BLaER1 treated with 17β-estradiol and CSF1 and Interleukin-3, amounts not matched to agents 10 nM and 100 nM (cell line): ENCODE data around the gene METTL5.

Experiments
- H3K27ac ChIP-seq, 11 experiments: shearing (Covaris generic); formaldehyde crosslinking; 2 replicates each; pipeline ENCODE4 v1.8.1; 2022
- H3K27me3 ChIP-seq, 11 experiments: shearing (Covaris generic); formaldehyde crosslinking; 2 replicates each; pipeline ENCODE4 v1.8.1; 2022
- H3K36me3 ChIP-seq, 11 experiments: shearing (Covaris generic); formaldehyde crosslinking; 2 replicates each; pipeline ENCODE4 v1.8.1; 2022
- H3K4me1 ChIP-seq, 10 experiments: shearing (Covaris generic); formaldehyde crosslinking; 2 replicates each; pipeline ENCODE4 v1.8.1; 2022
- H3K4me2 ChIP-seq, 11 experiments: shearing (Covaris generic); formaldehyde crosslinking; 2 replicates each; pipeline ENCODE4 v1.8.1; 2022
- H3K4me3 ChIP-seq, 10 experiments: shearing (Covaris generic); formaldehyde crosslinking; 2 replicates each; pipeline ENCODE4 v1.8.1; 2022
- H3K9ac ChIP-seq, 11 experiments: shearing (Covaris generic); formaldehyde crosslinking; 2 replicates each; pipeline ENCODE4 v1.8.1; 2022
- H3K9me3 ChIP-seq, 11 experiments: shearing (Covaris generic); formaldehyde crosslinking; replicated peaks in 1 of 11; 2 replicates each; pipeline ENCODE4 v1.8.1; 2022
- H4K20me1 ChIP-seq, 11 experiments: shearing (Covaris generic); formaldehyde crosslinking; 2 replicates each; pipeline ENCODE4 v1.8.1; 2022
- Cebpa-rat ChIP-seq, 11 experiments: shearing (Covaris generic); IDR thresholded peaks; 2 replicates each; pipeline ENCODE4 v1.8.1; 2022

The METTL5 gene

DNA sequence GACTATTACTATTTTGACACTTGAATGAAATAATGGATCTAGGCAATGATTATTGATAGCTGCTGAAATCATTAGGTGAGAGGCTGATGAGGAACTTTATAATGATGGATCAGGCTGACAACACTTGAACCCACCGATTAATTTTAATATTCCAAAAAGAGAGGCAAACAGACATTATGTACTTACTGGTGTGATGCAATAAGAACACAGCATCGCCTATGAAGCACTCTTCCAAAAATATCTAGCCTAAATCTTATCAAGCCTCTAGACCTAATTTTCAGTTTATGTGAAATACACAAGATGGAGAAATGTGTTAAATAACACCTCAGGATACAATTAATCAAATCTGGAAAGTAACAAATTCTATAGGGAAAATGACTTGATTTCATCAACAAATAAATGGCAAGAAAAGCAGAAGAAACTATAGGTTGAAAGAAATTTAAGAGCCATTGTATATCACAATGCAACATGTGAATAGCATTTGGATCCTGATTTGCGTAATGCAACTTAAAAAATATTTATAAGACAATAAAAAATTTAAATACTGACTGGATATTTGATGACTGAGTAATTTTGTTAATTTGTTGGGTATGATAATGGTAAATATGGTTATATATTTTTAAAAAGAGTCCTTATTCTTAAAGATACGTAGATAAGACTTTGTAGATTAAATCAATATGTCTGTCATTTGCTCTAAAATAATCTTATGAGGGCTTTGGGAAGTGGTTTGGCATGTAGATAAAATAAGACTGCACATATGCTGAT lies 43.3 kb downstream of the METTL5 start:
- TF ChIP-seq Cebpa-rat (IDR thresholded peaks at IDR 0.05) = no peak
- H3K4me2 ChIP-seq = no peak overlapping the region
- no peak overlapping the region for H3K9ac ChIP-seq
- H3K4me3 ChIP-seq = no peak overlapping the region
- peaks cover 0 to 10% (median 0%) of the 10 kb centered on the region in 10 experiments; a peak in 4 of 20 replicates for H3K4me1 ChIP-seq
- H3K9me3 ChIP-seq = no peaks in the 10 kb centered on the region
- no peaks in the 10 kb centered on the region for H4K20me1 ChIP-seq
- H3K27me3 ChIP-seq = no peaks in the 10 kb centered on the region
- no peaks in the 10 kb centered on the region for H3K36me3 ChIP-seq
- H3K27ac ChIP-seq = no peak overlapping the region

DNA sequence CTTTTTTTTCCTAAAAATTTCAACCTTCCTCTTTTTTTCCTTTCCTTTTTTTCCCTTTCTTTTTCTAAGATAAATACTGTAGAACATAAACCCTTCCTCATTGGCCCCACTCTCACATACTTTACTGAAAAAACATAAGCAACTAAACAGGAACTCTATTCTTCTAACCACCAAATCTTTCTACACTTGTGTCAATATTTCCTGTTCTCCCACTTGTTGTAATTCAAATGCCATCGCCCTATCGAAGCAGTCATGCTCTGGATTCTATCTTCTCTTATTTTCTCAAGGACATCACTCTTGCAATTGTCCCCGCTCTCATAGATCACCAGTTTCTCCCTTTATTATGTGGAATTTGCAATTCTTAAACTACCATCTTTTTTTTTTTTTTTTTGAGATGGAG lies 46.3 kb downstream of the METTL5 start:
- H3K9ac ChIP-seq = no peak overlapping the region
- H3K4me1 ChIP-seq = peaks cover 0 to 10% (median 0%) of the 10 kb centered on the region in 10 experiments; a peak in 4 of 20 replicates
- TF ChIP-seq Cebpa-rat (IDR thresholded peaks at IDR 0.05) = no peak
- no peak overlapping the region for H3K4me3 ChIP-seq
- no peak overlapping the region for H3K27ac ChIP-seq
- no peaks in the 10 kb centered on the region for H3K27me3 ChIP-seq
- no peaks in the 10 kb centered on the region for H3K36me3 ChIP-seq
- no peaks in the 10 kb centered on the region for H4K20me1 ChIP-seq
- no peak overlapping the region for H3K4me2 ChIP-seq
- no peaks in the 10 kb centered on the region for H3K9me3 ChIP-seq

GRCh38 chr2:169776252-169776761 lies 48.4 kb downstream of the METTL5 start:
- no peak overlapping the region for H3K27ac ChIP-seq
- H3K9ac ChIP-seq = no peak overlapping the region
- no peaks in the 10 kb centered on the region for H3K27me3 ChIP-seq
- H3K4me2 ChIP-seq = no peak overlapping the region
- no peak for TF ChIP-seq Cebpa-rat (IDR thresholded peaks at IDR 0.05)
- peaks cover 0 to 12% (median 2%) of the 10 kb centered on the region in 10 experiments; a peak in 9 of 20 replicates for H3K4me1 ChIP-seq
- no peaks in the 10 kb centered on the region for H3K9me3 ChIP-seq
- no peaks in the 10 kb centered on the region for H4K20me1 ChIP-seq
- no peaks in the 10 kb centered on the region for H3K36me3 ChIP-seq
- H3K4me3 ChIP-seq = no peak overlapping the region

DNA sequence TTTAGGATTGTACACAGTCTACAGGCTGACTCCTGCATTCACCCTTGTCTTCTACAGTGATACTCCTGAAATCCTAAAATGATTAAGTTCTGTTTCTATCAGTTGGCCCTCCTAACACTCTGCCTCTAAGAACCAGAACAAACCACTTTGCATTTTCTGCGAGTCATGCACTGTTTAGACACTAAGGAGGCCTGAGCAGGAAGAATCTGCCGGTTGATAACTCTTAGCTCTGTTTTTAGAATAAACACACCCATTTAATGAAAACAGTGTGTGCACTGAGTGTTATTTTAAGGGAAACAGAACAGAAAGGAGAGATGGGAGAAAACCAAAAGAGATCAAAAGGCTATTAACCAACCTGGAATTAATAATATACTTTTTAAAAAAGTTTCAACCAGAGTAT lies 48.9 kb downstream of the METTL5 start:
- Histone ChIP-seq H3K4me3 (no peak overlapping the region), H3K9ac (no peak overlapping the region), H3K27ac (no peak overlapping the region), H3K36me3 (no peaks in the 10 kb centered on the region), H3K27me3 (no peaks in the 10 kb centered on the region), H3K4me1 (peaks cover 0 to 17% (median 7%) of the 10 kb centered on the region in 10 experiments; a peak in 9 of 20 replicates), H3K9me3 (no peaks in the 10 kb centered on the region), H3K4me2 (no peak overlapping the region), H4K20me1 (no peaks in the 10 kb centered on the region)
- TF ChIP-seq Cebpa-rat (IDR thresholded peaks at IDR 0.05) = no peak

GRCh38 chr2:169775354-169775753 lies 49.4 kb downstream of the METTL5 start:
- H3K4me3 ChIP-seq = no peak overlapping the region
- H3K27ac ChIP-seq = no peak overlapping the region
- H3K36me3 ChIP-seq = no peaks in the 10 kb centered on the region
- H3K27me3 ChIP-seq = no peaks in the 10 kb centered on the region
- no peak for TF ChIP-seq Cebpa-rat (IDR thresholded peaks at IDR 0.05)
- H3K4me1 ChIP-seq = peaks cover 0 to 21% (median 9%) of the 10 kb centered on the region in 10 experiments; a peak in 9 of 20 replicates
- no peaks in the 10 kb centered on the region for H3K9me3 ChIP-seq
- no peaks in the 10 kb centered on the region for H4K20me1 ChIP-seq
- no peak overlapping the region for H3K4me2 ChIP-seq
- H3K9ac ChIP-seq = no peak overlapping the region

DNA sequence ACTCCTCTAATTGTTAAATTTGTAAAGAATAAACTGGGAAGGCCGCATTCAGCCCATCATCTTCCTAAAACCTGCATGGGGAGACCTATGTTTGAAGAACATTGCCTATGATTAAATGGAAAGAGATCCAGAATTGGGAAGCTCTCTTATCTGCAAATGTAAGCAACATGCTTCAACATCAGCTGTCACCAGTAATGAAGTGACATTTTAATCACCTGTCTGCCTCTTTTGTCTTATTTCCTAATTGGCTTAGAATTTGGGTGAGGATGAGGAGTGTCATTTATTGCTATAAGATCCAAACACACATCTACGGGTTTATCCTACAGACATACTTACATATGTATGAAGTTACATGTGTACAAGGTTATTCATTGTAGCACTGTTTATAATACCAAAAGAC lies 52.1 kb downstream of the METTL5 start:
- peaks cover 0 to 21% (median 9%) of the 10 kb centered on the region in 10 experiments; a peak in 9 of 20 replicates for H3K4me1 ChIP-seq
- H3K36me3 ChIP-seq = peaks cover 0 to 9% (median 0%) of the 10 kb centered on the region in 11 experiments; a peak in 3 of 22 replicates
- no peak overlapping the region for H3K9ac ChIP-seq
- H3K27me3 ChIP-seq = no peaks in the 10 kb centered on the region
- TF ChIP-seq Cebpa-rat (IDR thresholded peaks at IDR 0.05) = no peak
- no peak overlapping the region for H3K4me3 ChIP-seq
- H3K27ac ChIP-seq = no peak overlapping the region
- H3K4me2 ChIP-seq = no peak overlapping the region
- peaks cover 0 to 9% (median 0%) of the 10 kb centered on the region in 11 experiments; a peak in 5 of 22 replicates for H3K9me3 ChIP-seq
- no peaks in the 10 kb centered on the region for H4K20me1 ChIP-seq

- H3K9ac ChIP-seq = no peak overlapping the region
Measured at GRCh38 chr2:169771612-169772011, 53.1 kb downstream of the METTL5 start.

DNA sequence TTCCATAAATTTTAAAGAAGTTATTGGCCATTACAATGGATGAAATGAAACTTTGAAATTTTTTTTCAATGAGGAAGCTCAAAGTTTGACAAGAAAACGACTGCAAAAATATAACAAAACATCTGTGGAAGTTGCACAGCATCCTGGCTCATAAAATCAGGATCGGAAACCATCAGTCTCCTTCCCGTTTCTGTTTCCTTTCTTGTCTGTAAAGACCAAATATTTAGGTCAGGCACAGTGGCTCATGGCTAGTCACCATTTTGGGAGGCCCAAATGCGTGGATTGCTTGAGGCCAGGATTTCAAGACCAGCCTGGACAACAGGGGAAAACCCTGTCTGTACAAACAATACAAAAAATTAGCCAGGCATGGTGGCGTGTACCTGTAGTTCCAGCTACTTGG lies 53.7 kb downstream of the METTL5 start:
- Histone ChIP-seq H3K27me3 (no peaks in the 10 kb centered on the region), H3K9ac (no peak overlapping the region)
- no peak for TF ChIP-seq Cebpa-rat (IDR thresholded peaks at IDR 0.05)

More at GRCh38 chr2:169771612-169772011, 53.1 kb downstream of the METTL5 start:
- Histone ChIP-seq H3K27me3 (no peaks in the 10 kb centered on the region), H3K4me3 (no peak overlapping the region), H3K36me3 (peaks cover 0 to 9% (median 0%) of the 10 kb centered on the region in 11 experiments; a peak in 3 of 22 replicates), H3K9me3 (peaks cover 0 to 9% (median 0%) of the 10 kb centered on the region in 11 experiments; a peak in 5 of 22 replicates), H3K4me2 (peak overlapping the region in 4 of 11 experiments; percentile 2 to 36 (median 23); a peak in 3 of 22 replicates), H4K20me1 (no peaks in the 10 kb centered on the region), H3K27ac (peak overlapping the region in 3 of 11 experiments; percentile 42 to 52 (median 50); a peak in 6 of 22 replicates), H3K4me1 (peaks cover 0 to 21% (median 9%) of the 10 kb centered on the region in 10 experiments; a peak in 9 of 20 replicates)
- no peak for TF ChIP-seq Cebpa-rat (IDR thresholded peaks at IDR 0.05)

GRCh38 chr2:169768262-169768995 lies 56.3 kb downstream of the METTL5 start:
- H3K9ac ChIP-seq = no peak overlapping the region
- no peaks in the 10 kb centered on the region for H3K27me3 ChIP-seq
- H3K9me3 ChIP-seq = peaks cover 0 to 9% (median 0%) of the 10 kb centered on the region in 11 experiments; a peak in 5 of 22 replicates
- no peak overlapping the region for H3K27ac ChIP-seq
- H3K36me3 ChIP-seq = peaks cover 0 to 9% (median 0%) of the 10 kb centered on the region in 11 experiments; a peak in 3 of 22 replicates
- no peak for TF ChIP-seq Cebpa-rat (IDR thresholded peaks at IDR 0.05)
- no peak overlapping the region for H3K4me3 ChIP-seq
- H4K20me1 ChIP-seq = no peaks in the 10 kb centered on the region
- H3K4me2 ChIP-seq = no peak overlapping the region
- H3K4me1 ChIP-seq = peaks cover 0 to 21% (median 9%) of the 10 kb centered on the region in 10 experiments; a peak in 9 of 20 replicates

More for the DNA sequence above, 53.7 kb downstream of the METTL5 start:
- H3K4me2 ChIP-seq = peak overlapping the region in 5 of 11 experiments; percentile 2 to 36 (median 24); a peak in 10 of 22 replicates
- peak overlapping the region in 3 of 11 experiments; percentile 42 to 52 (median 50); a peak in 7 of 22 replicates for H3K27ac ChIP-seq
- peaks cover 0 to 21% (median 9%) of the 10 kb centered on the region in 10 experiments; a peak in 9 of 20 replicates for H3K4me1 ChIP-seq
- peaks cover 0 to 9% (median 0%) of the 10 kb centered on the region in 11 experiments; a peak in 3 of 22 replicates for H3K36me3 ChIP-seq
- H3K4me3 ChIP-seq = no peak overlapping the region
- peaks cover 0 to 9% (median 0%) of the 10 kb centered on the region in 11 experiments; a peak in 5 of 22 replicates for H3K9me3 ChIP-seq
- H4K20me1 ChIP-seq = no peaks in the 10 kb centered on the region
